Dermis microvascular lymphatic vessel endothelial cell (primary cell): ENCODE results near the gene GLIPR1L1. TPM values are rescaled to one million over a fixed set of nuclear protein-coding genes. Genes with fewer than 3 reads are reported as not detected.

Source experiments
- DNase-seq, 2 donors: peaks; one replicate each; pipeline versions ENCODE4 v3.0.0 to v3.0.0-alpha.2; 2010; ENCODE audit warnings: low read depth in 2 of 2
- total RNA-seq: library from RNA; depleted of rRNA; stranded (reverse); fragments of >200 nt; gene quantifications from 2 replicates; pipeline ENCODE4 v1.2.1, GENCODE V29; 2014

GLIPR1L1 gene
- total RNA-seq, 1 donor from 2014 or later = not detected

DNA sequence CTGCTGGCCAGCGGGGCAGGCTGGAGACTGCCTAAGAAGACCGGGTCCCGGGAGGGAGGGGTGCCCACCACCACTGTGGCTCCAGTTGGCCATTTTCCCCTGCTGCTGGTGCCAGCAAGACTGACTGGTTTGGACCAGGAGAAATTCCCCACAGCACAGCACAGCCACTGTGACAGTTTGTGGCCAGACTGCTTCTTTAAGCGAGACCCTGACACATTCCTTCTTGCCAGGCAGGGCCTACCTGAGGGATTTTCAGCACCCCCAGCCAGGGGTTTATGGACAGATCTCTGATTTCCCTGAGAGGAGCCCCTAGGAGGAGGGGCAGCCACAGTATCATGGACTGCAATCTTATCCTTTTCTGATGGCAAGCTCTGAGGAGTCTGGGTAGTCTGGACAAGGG lies 15.5 kb downstream of the GLIPR1L1 start:
- DNase-seq = no peak

GRCh38 chr12:75350413-75350812 lies 15.9 kb downstream of the GLIPR1L1 start:
- no peak for DNase-seq

- DNase-seq = no peak
Observed at GRCh38 chr12:75354011-75354410, 19.5 kb downstream of the GLIPR1L1 start.

- DNase-seq = no peak
Observed at GRCh38 chr12:75360920-75361319, 26.4 kb downstream of the GLIPR1L1 start.

GRCh38 chr12:75361408-75361807 lies 26.9 kb downstream of the GLIPR1L1 start:
- DNase-seq = no peak

- DNase-seq = no peak
Observed at GRCh38 chr12:75364919-75365318, 30.4 kb downstream of the GLIPR1L1 start.

DNA sequence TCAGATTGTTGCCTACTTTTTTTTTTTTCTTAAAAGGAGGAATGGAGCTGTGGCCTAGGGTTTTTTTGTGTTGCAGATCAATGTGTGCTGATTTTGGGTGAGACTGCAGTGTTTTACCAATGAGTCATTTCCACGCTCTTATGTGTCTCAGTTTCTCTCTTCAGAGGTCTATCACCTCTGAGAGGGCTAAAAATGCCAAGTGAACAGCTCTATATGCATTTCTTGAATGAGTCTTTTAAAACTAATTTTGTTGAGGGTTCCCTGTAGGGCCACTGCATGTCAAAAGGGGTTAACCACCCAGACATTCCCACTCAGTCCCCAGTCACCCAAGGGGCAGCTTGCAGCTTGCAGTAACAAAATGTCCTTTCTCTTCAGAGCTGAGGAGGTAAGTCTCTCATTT lies 32.2 kb downstream of the GLIPR1L1 start:
- DNase-seq = no peak

DNA sequence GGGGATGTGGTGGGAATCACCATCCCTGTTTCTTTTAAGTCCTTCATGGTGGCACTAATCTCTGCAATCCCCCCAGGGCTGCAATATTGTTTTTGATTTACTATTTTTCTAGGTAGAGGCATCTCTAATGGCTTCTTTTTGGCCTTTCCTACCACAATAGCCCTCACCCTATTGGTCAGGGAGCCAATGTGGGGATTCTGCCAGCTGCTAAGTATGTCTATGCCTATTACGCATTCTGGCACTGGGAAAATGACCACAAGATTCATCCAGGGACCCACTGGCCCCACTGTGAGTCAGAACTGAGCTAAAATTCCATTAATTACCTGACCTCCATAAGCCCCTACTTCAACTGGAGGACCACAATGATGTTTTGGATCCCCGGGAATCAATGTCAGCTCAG lies 40.5 kb downstream of the GLIPR1L1 start:
- DNase-seq = no peak

DNA sequence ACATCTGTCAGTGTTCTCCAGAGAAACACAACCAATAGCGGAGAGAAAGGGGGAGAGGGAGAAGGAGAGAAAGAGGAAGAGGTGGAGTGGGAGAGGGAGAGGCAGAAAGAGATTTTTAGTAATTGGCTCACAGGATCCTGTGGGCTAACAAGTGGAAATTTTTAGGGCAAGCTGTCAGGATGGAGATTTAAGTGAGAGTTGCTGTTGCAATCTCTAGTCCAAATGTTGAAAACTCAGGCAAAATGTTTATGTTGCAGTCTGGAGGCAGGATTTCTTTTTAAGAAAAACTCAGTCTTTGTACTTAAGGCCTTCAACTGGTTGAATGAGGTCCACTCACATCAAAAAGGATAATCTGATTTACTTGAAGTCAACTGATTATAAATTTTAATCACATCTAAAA lies 43.9 kb downstream of the GLIPR1L1 start:
- DNase-seq = no peak

GRCh38 chr12:75389061-75389460 lies 54.6 kb downstream of the GLIPR1L1 start:
- peak in 1 of 2 donors; percentile 2 for DNase-seq

DNA sequence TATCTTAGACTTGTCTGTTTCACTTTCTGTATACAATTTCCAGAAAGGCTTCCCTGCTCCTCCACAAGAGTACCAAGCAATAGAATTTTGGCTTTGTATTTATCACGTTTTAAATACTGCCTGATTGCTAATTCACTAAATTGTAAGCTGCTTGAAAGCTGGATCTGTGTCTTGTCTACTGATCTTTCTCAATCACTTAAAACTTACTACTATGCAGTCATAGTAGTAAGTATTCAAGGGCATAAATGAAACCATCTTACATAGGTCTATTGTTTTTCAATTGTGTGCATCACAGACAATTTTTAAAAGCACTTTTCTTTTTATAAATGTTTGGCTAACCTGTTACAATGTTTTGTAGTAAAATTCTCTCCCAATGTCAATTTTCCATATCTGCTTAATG lies 55.2 kb downstream of the GLIPR1L1 start:
- DNase-seq = no peak

- no peak for DNase-seq
Observed at GRCh38 chr12:75390156-75390898, 55.9 kb downstream of the GLIPR1L1 start.

GRCh38 chr12:75390899-75391538 lies 56.5 kb downstream of the GLIPR1L1 start, which contains the start of gene GLIPR1L2:
Gene GLIPR1L2, plus strand, starts transcription at chr12:75391089. Its CDS starts 28 bp downstream, at chr12:75391117.
- DNase-seq = peak; percentile 73 to 91

- no peak for DNase-seq
Observed at GRCh38 chr12:75404231-75404630, 69.8 kb downstream of the GLIPR1L1 start.

DNA sequence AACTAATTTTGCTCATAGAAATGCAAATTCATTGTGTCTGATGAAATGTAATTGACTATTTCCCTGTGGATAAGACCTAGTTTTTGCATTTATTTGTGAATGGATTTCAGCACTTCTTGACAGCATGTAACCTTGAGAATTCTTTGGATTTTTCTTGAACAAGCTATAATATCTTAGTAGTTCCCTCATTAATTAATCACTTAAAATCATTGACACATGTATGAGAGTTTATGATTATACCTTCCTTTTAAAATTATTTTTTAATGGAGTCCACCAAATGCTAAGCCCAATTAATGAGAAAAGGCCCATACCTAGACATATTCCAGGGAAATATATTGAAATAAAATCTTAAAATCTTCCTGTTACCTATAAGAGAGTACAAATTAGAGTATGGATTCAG lies 73.2 kb downstream of the GLIPR1L1 start:
- no peak for DNase-seq

DNA sequence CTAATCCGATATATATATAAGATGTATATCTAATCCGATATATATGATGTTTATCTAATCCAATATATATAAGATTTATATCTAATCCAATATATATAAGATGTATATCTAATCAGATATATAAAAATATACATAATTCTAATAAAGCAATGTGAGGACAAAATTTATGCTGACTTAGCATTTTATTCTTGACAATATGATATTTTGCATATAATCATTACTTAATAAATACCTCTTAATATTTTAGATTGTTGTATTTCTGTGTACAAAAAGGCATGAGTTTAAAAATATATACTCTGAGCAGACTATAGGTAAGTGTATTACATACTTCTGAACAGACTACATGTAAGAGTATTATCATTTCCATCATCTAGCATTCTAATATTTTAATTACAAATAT lies 75.4 kb downstream of the GLIPR1L1 start:
- DNase-seq = no peak

DNA sequence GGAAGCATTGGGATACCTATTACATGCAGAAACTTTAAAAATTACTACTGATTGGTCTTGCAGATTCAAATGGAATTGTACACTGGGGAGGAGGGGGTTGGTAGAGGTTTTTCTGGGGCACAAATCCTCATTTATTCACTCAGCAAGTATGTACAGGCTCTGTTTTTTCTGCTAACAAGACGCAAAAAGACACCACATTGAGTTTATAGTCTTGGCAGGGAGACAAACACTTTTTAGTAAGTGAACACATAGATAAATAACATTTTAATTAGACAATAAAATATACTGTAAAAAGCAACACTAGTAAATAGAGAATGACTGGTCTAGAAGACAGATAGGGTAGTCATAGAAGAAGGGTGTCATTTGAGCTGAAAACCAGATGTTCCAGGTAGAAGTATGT lies 80.2 kb downstream of the GLIPR1L1 start:
- no peak for DNase-seq

GRCh38 chr12:75419841-75420240 lies 85.4 kb downstream of the GLIPR1L1 start:
- no peak for DNase-seq

Other genes starting within 250 kb of the GLIPR1L1 start
- not detected in 2 replicates for gene KCNC2, start 124.8 kb upstream of the GLIPR1L1 start, total RNA-seq
- gene CAPS2, start 4.3 kb upstream of the GLIPR1L1 start, total RNA-seq = 0.26 and 0.63 TPM in 2 replicates
- under 0.01 and 0.13 TPM in 2 replicates for gene GLIPR1L2, start 56.4 kb downstream of the GLIPR1L1 start, total RNA-seq
- 1.3 TPM in 2 replicates for gene GLIPR1, start 146.1 kb downstream of the GLIPR1L1 start, total RNA-seq
- 19.1 and 19.3 TPM in 2 replicates for gene KRR1, start 176.9 kb downstream of the GLIPR1L1 start, total RNA-seq